K562 (cell line): Measurements from ENCODE around the gene CSRNP3. TPM values are rescaled to one million over a fixed set of nuclear protein-coding genes. Genes with fewer than 3 reads are reported as not detected.

Source experiments
- polyA plus RNA-seq, 8 experiments: library from polyadenylated mRNA; depleted of rRNA in 4 of 8; stranded (reverse) in 5 of 8; unstranded in 3 of 8; fragments of >200 nt; fragmentation: Nextera tagmentation in 2 of 8; fragmentation: Illumina TruSeq in 1 of 8; extraction: Ambion mirVana in 2 of 8; extraction: Trizol in 1 of 8; gene quantifications; 2 replicates each; pipeline versions ENCODE4 v1.2.1 to v1.2.3, GENCODE V29; 2011 to 2014; ENCODE audit warnings: inconsistent platforms in 1 of 8, missing spikeins in 1 of 8
- total RNA-seq, 7 experiments: library from RNA; depleted of rRNA in 6 of 7; stranded (reverse); fragments of >200 nt in 6 of 7; fragmentation: Illumina TruSeq in 2 of 7; extraction: Trizol in 2 of 7; gene quantifications; 2 replicates each; pipeline versions ENCODE4 v1.2.1 to v1.2.3, GENCODE V29; 2011 to 2021; ENCODE audit warnings: low replicate concordance in 1 of 7

Gene CSRNP3
- total and polyA plus RNA-seq, 9 of the 15 experiments (the other 6 are each of a cell fraction or from before 2014, with no cell fraction given) = not detected

Other genes with a start within 250 kb of the CSRNP3 start
- 0.14 and 0.24 TPM in 2 replicates for gene SCN2A, start 230.3 kb upstream of the CSRNP3 start, total RNA-seq (2014; rRNA removed)
- gene SCN2A, start 230.3 kb upstream of the CSRNP3 start, total RNA-seq (2014; rRNA removed; fragmentation: Illumina TruSeq; extraction: Trizol) = 0.57 and 0.62 TPM in 2 replicates
- gene SCN2A, start 230.3 kb upstream of the CSRNP3 start, total RNA-seq (2015; rRNA removed; fragmentation: Illumina TruSeq; extraction: Trizol) = 0.69 and 0.79 TPM in 2 replicates
- gene SCN2A, start 230.3 kb upstream of the CSRNP3 start, total RNA-seq (2021) = 0.27 and 0.29 TPM in 2 replicates
- gene SCN2A, start 230.3 kb upstream of the CSRNP3 start, polyA plus RNA-seq (2011; rRNA removed) = not detected in 2 replicates
- gene SCN2A, start 230.3 kb upstream of the CSRNP3 start, polyA plus RNA-seq (2014; fragmentation: Illumina TruSeq; extraction: Trizol) = 0.21 and 0.39 TPM in 2 replicates
- gene SCN2A, start 230.3 kb upstream of the CSRNP3 start, polyA plus RNA-seq (2014; fragmentation: Nextera tagmentation; extraction: Ambion mirVana) = under 1 TPM; 0.08 to 0.18 TPM
- 0.16 and 0.34 TPM in 2 replicates for gene SCN2A, start 230.3 kb upstream of the CSRNP3 start, polyA plus RNA-seq (2014; rRNA removed)